GM19395 (cell line): ENCODE results near the gene SERPINB6.
A peak's percentile ranks its signal among the peaks of the same experiment; 100 is the strongest.
"Not testable (repeated sequence)": the region's sequence is repeated elsewhere in the genome, so short reads cannot be mapped to it uniquely, and the experiment has no call there.

Experiments
- ATAC-seq: cut with Tn5 transposase; IDR thresholded peaks from one replicate; pipeline ENCODE4 v1.9.1; 2021; ENCODE audit warnings: mild to moderate bottlenecking, moderate library complexity; ENCODE audit not compliant: unreplicated experiment

Gene SERPINB6

GRCh38 chr6:2959909-2960719 is 11.3 kb downstream of the SERPINB6 start:
- ATAC-seq = no peak

GRCh38 chr6:2958776-2959175 is 12.6 kb downstream of the SERPINB6 start:
- no peak for ATAC-seq

GRCh38 chr6:2958331-2958711 is 13.0 kb downstream of the SERPINB6 start:
- no peak for ATAC-seq

DNA sequence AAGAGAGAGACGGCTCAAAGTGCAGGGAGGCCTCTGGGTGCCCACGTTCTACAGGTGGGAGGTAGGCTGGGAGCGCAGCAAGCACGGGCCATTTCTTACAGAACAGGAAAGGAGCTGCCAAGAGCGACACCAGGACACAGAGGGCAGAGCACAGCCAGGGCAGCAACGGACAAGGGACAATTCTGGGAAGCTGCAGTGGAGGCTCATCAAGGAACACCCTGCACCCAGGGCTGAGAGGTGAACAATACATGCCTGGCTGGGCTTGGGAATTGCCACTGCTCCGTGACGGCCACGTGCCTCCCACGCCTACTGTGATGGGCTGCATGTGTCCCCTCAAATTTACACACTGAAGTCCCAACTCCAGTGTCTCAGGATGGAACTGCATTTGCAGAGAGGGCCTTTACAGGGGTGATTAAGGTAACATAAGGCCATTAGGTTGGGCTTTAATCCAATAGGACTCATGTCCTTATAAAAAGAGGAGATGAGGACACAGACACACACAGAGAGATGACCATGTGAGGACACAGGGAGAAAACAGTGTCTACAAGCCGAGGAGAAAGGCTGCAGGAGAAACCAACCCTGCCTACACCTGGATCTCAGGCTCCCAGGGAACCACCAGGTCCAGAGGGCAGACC is 13.6 kb downstream of the SERPINB6 start:
- no peak for ATAC-seq

DNA sequence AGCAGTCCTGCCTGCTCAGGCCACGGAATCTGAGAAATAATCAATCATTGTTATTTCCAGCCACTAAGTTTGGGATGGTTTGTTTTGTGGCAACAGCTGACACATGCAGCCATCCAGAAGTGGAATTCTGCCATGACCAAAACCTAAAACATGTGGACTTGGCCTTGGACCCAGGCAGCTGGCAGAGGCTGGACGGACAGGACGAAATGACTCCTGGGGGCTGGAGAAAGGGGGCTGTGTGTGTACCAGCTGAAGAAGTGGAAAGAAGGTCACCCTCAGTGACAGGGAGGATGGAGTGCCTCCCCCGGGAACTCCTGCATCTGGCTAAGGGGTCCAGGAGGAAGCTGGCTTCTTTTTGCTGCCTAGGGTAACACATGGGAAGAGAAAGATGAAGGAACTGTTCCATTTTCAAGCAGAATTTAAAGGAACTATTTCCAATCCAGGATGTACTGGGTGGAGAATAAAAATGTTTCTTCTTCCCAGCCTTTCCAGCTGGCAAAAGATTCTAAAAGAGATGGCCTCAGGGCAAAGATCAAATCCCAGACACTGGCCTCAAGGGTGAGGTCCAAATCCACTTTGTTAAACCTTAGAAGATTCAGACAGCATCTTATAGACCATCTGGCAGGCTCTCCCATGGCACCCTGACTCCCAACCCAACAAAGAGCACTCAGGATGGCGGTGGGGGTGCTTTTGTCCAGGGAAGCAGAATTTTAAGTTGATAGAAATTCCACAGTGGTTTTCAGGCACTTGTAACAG is 14.3 kb downstream of the SERPINB6 start:
- ATAC-seq = no peak

- ATAC-seq = no peak
Measured at GRCh38 chr6:2953098-2953497, 18.3 kb downstream of the SERPINB6 start.

DNA sequence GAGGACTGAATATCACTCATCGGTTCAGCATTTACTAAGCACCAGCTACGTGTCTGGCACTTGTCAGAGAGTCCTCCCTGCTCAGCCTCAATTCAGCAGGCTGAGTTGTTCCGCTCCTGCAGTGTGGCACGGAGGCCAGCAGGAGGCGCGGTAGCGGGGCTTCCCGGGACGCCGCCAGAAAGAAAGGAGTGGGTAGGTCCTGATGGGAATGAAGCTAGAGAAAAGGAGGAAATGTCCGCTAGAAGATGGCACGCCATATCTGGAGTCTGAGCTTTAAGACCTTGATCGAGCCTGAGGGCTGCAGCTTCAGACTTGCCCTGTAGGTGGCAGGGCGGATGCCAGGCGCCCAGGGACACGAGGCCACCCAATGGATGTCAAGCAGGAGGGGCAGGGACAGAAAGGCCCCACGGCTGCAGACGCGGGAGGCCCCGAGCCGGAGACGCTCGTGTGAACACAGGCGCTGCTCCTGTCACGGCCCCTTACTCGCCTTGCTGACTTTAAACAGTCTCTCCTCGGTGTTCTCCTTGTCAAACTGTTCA is 18.7 kb downstream of the SERPINB6 start:
- peak; percentile 69 for ATAC-seq

DNA sequence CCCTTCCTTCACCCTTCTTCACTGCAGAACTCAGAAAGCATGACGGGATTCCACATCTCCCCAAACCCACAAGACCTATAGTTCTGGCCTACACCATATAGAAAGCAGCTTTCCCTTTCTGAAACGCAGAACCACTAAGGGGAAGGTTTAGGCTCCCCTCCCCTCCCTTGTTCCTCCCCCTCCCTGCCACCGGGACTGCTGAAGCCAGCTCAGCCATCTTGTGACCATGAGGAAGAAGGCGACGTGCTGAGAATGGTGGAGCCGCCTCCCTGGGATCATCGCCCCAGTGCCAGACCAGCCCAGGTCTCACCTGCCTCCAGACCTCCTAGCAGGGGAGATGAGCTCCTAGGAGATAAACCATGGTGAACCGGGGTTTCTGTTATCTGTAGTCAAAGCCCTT is 19.6 kb downstream of the SERPINB6 start:
- no peak for ATAC-seq

DNA sequence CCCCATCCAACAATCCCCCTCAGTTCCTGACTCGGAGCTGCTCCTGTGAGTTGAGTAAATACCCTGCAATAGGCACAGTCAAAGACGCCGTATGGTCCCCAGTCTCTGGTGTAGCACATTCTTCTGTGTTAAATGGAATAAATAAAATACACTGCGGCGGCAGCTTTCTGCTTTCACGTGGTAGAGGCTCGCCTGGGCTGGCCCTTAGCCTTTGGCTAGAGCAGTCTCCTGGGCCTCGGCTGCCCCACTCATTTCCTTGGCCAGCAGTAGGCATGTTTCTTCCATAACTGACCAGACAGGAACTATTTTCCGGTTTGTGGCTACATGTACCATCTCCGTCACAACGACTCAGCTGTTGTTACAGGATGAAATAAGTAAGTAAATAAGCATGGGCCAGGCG is 20.7 kb downstream of the SERPINB6 start:
- no peak for ATAC-seq

GRCh38 chr6:2949536-2950083 is 21.8 kb downstream of the SERPINB6 start:
- no peak for ATAC-seq

GRCh38 chr6:2949121-2949520 is 22.2 kb downstream of the SERPINB6 start:
- ATAC-seq = no peak

DNA sequence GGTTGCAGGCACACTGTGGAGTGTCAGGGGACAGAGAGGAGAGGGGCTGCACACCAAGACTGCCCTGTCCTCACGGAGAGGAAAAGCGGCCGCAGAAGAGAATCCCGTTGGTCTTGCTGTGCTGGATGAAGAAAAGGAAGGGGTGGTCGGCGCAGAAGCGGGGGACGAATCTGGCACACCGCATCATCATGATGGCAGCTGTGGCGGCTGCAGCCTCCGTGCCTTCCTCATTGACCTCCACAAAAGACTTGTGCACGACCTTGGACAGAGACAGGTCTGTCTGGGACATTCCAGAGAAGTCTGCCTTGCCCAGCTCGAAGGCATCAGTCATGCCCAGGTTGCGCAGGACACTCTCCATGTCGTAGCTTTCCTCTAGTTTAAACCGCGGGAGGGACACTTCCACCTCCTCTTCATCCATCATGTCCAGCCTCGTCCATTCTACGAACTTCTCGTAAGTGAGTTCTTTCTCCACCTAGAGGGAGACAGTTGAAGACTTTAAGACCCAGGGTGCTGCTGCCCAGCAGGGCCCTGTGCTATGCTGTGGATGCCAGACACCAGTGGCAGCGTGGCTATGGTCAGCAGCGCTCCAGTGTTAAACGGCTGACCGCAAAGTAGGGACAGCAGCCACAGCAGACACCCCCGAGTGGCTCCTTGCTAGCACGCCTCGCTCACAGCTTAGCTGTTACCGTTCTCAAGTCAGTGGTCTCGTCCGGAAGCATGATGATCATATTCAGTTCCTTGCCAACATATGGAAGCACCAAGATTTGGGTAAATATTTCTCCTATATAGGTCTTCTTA is 22.9 kb downstream of the SERPINB6 start:
- no peak for ATAC-seq

GRCh38 chr6:2947445-2947844 is 23.9 kb downstream of the SERPINB6 start:
- no peak for ATAC-seq

DNA sequence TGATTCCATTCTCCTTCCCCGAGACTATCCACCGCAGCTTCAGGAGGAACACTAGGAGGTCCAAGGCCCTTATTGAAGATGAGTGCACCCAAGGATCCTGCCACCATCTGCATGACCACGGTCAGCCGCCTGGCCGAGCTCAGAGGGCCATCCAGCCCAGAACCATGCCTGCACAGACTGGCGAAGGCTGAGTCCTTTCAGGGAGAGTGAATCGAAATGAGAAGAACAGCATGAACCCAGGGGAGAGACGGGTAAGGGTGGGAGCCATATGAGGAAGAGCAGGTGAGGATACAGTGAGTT is 26.3 kb downstream of the SERPINB6 start:
- ATAC-seq = no peak

DNA sequence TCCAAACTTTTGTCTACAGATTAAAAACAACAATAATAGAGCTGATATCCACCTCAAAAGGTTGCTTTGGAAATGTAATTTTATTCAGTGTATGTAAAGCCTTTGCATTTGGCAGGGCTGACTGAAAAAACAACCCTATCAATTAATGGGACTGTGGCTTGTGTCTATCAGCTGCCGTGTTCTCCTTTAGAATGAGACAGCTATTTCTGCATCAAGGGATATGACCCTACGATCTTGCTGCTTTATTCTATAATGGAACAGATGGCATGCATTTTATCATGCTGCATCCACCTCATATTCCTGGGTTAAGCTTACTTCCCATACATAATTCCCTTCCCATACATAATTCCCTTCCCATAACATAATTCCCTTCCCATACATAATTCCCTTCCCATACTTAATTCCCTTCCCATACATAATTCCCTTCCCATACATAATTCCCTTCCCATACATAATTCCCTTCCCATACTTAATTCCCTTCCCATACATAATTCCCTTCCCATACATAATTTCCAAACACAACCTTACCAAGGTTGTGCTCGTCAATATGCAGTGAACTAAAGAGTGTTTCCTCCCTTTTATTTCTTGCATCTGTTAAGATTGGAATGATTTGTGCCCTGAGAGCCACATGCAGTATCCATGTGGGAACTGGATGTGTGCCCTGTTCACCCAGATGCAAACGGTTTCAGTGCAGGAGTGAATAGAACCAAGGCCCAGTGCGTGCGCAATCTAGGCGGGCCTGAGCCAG is 26.8 kb downstream of the SERPINB6 start:
- no peak for ATAC-seq

DNA sequence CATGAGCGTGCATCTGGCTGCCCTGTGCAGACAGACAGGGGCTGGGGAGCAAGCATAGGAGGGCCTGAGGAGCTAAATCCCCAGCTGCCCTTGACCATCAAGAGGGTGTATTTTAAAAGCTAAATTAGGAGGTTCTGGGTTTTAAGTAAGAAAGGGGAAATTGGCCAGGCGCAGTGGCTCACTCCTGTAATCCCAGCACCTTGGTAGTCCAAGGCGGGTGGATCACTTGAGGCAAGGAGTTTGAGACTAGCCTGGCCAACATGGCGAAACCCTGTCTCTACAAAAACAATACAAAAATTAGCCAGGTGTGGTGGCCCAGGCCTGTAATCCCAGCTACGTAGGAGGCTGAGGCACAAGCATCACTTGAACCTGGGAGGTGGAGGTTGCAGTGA is 27.8 kb downstream of the SERPINB6 start:
- no peak for ATAC-seq

- ATAC-seq = no peak
Measured at GRCh38 chr6:2942914-2943563, 28.3 kb downstream of the SERPINB6 start.

GRCh38 chr6:2942116-2942515 is 29.3 kb downstream of the SERPINB6 start:
- ATAC-seq = not testable (repeated sequence)

- ATAC-seq = no peak
Measured at GRCh38 chr6:2940851-2941250, 30.5 kb downstream of the SERPINB6 start.
